NCI-H82 treated with DMSO at 0.1 percent for 48 hours (cell line): ENCODE data around the gene RNLS.

ENCODE experiments used
- DNase-seq: peaks from one replicate; lab custom pipeline; 2025; ENCODE audit not compliant: unreplicated experiment; lab: John Stamatoyannopoulos, UW

RNLS gene

GRCh38 chr10:88582806-88583583, at the start of gene RNLS:
RNLS (minus strand) TSS chr10:88583318.
- DNase-seq = no peak

- DNase-seq = no peak
These were observed 41.7 kb upstream of the RNLS start for GRCh38 chr10:88624840-88625239.

- DNase-seq = no peak
These were observed 40.7 kb upstream of the RNLS start for GRCh38 chr10:88623835-88624234.

DNA sequence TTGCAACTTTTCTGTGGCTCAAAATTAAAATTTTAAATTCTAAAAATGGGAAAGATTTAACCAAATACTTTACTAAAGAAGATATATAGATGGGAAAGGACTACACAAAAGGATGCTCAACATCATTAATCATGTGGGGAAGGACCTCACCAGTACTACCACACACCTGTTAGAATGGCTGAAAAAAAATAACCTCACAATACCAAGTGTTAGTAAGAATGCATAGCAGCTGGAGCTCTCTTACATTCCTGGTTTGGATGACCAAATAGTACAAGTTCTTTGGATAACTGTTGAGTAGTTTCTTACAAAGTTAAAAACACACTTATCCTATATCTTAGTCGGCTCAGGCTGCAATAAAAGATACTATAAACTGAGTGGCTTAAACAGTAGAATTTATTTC, 37.3 kb upstream of the RNLS start:
- no peak for DNase-seq

DNA sequence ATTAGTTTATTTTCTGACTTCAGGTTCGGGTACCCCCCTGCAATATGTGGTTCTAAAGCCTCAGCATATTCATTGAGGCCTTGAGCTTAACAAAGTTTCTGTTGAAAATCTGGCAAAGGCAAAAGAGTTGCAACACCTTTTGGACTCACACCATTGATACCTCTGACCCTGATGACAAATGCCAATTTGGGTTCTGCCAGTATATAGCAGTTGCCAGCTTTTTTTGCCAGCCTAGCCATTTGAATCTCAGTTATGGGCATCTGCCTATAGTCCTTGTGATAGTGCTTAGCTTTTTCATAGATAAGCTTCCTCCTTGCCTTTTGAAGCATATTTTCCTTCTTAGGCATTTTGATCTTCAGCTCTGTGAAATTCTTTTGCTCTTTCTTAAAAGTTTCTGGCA, 35.4 kb upstream of the RNLS start:
- no peak for DNase-seq

- DNase-seq = no peak
These were observed 34.7 kb upstream of the RNLS start for GRCh38 chr10:88617772-88618300.

DNA sequence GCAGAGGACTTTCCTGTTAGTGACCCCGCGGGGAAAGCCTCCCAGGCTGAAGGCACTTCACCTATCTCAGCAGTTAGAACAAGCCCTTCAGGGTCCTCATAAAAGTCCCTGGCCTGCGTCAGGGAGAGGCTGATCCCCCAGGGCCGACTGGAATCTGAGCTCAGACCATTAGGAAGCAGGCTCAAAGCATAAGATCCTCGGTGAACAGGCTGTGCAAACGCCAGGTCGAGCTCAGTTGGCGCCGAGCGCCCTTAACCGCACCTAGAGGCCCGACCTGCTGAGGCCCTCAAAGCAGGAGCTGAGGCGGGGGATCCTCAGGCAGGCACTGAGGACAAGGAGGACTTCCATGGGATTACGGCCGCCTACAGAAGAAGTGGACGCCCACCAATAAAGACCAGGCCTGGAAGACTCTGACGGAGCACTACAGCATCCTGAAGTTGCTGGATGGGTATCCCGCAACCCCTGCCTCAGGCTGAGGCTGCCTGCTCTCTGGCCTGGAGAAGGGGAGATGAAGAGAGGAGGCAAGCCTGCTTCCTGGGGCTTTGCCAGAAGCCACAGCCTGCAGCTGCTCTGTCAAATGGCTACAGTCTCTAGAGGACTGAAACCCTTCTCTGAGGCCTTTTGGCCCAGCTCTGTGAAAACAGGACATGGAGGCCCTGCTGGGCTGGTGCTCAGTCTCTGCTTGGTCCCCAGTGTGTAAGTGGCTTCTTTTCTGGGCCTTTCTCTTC, 33.3 kb upstream of the RNLS start:
- DNase-seq = no peak

GRCh38 chr10:88608780-88609179, 25.7 kb upstream of the RNLS start:
- DNase-seq = no peak

GRCh38 chr10:88608052-88608732, 25.1 kb upstream of the RNLS start:
- DNase-seq = no peak

- no peak for DNase-seq
These were observed 14.9 kb upstream of the RNLS start for GRCh38 chr10:88598055-88598454.

- DNase-seq = no peak
These were observed 11.4 kb upstream of the RNLS start for GRCh38 chr10:88594482-88594881.

GRCh38 chr10:88592906-88593305, 9.8 kb upstream of the RNLS start:
- no peak for DNase-seq

DNA sequence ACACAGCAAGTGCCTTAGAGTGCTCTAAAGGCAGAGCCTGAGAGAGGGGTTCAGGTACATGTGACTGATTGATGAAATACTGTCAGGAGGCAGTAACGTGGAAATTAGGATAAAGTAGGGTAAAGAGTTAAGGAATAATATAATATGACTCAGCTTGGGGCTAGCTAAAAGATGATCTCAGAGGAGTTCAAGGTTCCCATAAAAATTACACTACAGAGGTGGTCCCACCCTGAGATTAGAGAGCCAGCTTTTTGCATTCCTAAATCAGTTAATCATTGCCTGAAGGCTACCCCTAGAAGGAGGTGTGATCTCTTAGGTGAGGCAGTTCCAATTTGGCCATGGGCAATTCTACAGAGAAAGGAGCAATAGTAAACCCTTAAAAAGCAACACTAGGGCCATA, 9.3 kb upstream of the RNLS start:
- no peak for DNase-seq

GRCh38 chr10:88586462-88586861, 3.3 kb upstream of the RNLS start, which contains the start of gene LIPJ:
LIPJ (plus strand) TSS chr10:88586762; CDS start chr10:88590688, 3,926 bp downstream.
- no peak for DNase-seq

DNA sequence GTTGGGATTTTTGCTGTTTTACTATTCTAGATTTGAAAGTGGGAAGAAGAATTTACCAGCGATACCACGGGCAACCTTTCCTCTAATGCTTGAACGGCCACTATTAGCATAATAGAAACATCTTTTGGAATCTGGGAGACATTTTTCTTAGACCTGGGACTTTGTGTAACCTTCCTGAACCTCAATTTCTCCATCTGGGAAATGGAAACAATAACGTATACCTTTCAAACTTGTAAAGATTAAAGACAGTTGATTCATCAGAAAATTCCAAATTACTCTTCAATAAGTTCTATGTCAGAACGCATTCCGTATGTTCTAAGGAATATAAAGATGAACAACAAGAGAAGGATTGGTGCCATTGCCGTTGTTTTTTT, 453 bp upstream of the RNLS start:
- DNase-seq = no peak

DNA sequence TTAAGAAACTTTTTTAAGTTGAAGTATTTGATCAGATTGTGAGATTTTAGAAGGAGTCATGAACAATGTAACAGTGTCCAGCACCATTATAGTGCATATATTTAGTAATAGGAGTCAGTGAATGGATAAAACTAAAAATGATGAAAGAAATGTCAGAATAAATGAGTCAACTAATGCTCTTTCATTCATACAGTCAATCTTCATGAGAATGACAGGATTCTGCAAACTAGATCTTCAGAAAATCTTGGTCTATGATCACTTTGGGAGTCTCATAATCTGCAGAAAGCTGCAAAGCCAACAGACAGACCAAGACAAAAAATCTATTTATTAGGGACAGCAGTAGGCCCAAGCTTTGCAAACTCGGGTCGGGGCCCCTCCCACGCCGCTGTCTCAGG, 710 bp downstream of the RNLS start:
- DNase-seq = no peak

GRCh38 chr10:88565072-88565471, 18.0 kb downstream of the RNLS start:
- peak; percentile 4 for DNase-seq

GRCh38 chr10:88562152-88562551, 21.0 kb downstream of the RNLS start:
- no peak for DNase-seq

GRCh38 chr10:88557658-88558057, 25.5 kb downstream of the RNLS start:
- no peak for DNase-seq

DNA sequence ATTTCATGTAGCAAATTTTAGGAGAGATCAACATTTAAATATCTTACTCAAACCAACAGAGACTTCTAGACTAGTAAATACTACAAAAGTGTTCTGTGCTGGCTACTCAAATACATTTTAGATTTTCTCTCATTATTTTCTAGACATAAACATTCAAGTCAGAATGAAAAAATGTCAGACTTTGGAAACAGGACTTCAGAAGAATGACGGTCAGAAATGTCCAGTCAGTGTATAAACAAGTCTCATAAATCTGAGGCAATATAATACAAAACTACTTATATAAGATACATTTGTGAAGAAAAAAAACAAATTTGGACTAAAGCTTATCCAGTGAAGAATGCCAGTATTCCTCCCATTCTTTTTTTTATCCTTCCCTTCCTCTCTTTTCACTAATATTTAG, 25.9 kb downstream of the RNLS start:
- DNase-seq = no peak

- no peak for DNase-seq
These were observed 27.8 kb downstream of the RNLS start for GRCh38 chr10:88555190-88555908.
